Progenitor cell of endocrine pancreas (in vitro differentiated cells): Measurements from ENCODE around the gene TTC27. TPM values are rescaled to one million over a fixed set of nuclear protein-coding genes. Genes with fewer than 3 reads are reported as not detected.

Source experiments
- DNase-seq: peaks from one replicate; pipeline ENCODE4 v3.0.0; 2021; ENCODE audit warnings: low spot score; ENCODE audit not compliant: unreplicated experiment
- H3K27ac Mint-ChIP-seq: 2 replicates; pipeline ENCODE4 v1.8.0; 2021; ENCODE audit warnings: mild to moderate bottlenecking, moderate library complexity, mixed read lengths
- H3K27me3 Mint-ChIP-seq: 2 replicates; pipeline ENCODE4 v1.8.0; 2021; ENCODE audit warnings: mixed read lengths
- H3K36me3 Mint-ChIP-seq: 2 replicates; pipeline ENCODE4 v1.8.0; 2022; ENCODE audit warnings: mixed read lengths; ENCODE audit not compliant: insufficient read depth
- H3K4me1 Mint-ChIP-seq: 2 replicates; pipeline ENCODE4 v1.8.0; 2021; ENCODE audit warnings: low read depth, mixed read lengths
- H3K4me3 Mint-ChIP-seq: 2 replicates; pipeline ENCODE4 v1.8.0; 2021; ENCODE audit warnings: low read depth, mild to moderate bottlenecking, moderate library complexity, mixed read lengths
- H3K9me3 Mint-ChIP-seq: 2 replicates; pipeline ENCODE4 v1.8.0; 2021; ENCODE audit warnings: low read depth, mixed read lengths
- total RNA-seq: library from RNA; stranded (reverse); gene quantifications from 2 replicates; pipeline ENCODE4 v1.2.1, GENCODE V29; 2021
- TF ChIP-seq, protein P1 (sequence below): fragments of 200-600 bp; sonication (generic); IDR thresholded peaks from one replicate; pipeline ENCODE4 v1.5.0; 2021; ENCODE audit warnings: antibody characterized with exemption, mild to moderate bottlenecking; ENCODE audit not compliant: unreplicated experiment

TTC27 gene
- total RNA-seq, 1 donor from 2014 or later: 20.5 TPM

DNA sequence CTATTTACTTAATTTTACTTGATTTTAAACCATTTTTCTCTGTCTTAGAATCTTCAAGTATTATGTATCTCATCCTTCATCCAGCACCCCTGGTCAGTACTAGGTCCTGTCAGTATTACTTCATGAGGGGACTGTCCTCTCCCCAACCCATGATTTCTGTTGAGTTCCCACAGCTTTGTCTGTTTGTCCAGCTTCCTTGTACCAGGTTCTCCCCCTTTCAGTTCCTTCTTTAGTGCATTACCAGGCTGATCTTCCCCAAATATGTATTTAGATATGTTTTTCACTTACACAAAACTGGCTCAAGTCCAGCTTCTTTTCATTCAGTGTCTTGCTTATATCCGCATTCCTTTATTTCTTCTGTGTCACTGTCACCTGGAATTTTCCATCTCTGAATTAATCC lies 13.8 kb upstream of the TTC27 start:
- no peaks in the 10 kb centered on the region for H3K9me3 Mint-ChIP-seq
- peaks cover 29% of the 10 kb centered on the region for H3K36me3 Mint-ChIP-seq
- peaks cover 15% of the 10 kb centered on the region for H3K4me1 Mint-ChIP-seq
- H3K27me3 Mint-ChIP-seq: no peaks in the 10 kb centered on the region
- no peak overlapping the region for H3K4me3 Mint-ChIP-seq
- no peak overlapping the region for H3K27ac Mint-ChIP-seq
- TF ChIP-seq, protein P1, sequence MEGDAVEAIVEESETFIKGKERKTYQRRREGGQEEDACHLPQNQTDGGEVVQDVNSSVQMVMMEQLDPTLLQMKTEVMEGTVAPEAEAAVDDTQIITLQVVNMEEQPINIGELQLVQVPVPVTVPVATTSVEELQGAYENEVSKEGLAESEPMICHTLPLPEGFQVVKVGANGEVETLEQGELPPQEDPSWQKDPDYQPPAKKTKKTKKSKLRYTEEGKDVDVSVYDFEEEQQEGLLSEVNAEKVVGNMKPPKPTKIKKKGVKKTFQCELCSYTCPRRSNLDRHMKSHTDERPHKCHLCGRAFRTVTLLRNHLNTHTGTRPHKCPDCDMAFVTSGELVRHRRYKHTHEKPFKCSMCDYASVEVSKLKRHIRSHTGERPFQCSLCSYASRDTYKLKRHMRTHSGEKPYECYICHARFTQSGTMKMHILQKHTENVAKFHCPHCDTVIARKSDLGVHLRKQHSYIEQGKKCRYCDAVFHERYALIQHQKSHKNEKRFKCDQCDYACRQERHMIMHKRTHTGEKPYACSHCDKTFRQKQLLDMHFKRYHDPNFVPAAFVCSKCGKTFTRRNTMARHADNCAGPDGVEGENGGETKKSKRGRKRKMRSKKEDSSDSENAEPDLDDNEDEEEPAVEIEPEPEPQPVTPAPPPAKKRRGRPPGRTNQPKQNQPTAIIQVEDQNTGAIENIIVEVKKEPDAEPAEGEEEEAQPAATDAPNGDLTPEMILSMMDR: no peak
- no peak for DNase-seq

DNA sequence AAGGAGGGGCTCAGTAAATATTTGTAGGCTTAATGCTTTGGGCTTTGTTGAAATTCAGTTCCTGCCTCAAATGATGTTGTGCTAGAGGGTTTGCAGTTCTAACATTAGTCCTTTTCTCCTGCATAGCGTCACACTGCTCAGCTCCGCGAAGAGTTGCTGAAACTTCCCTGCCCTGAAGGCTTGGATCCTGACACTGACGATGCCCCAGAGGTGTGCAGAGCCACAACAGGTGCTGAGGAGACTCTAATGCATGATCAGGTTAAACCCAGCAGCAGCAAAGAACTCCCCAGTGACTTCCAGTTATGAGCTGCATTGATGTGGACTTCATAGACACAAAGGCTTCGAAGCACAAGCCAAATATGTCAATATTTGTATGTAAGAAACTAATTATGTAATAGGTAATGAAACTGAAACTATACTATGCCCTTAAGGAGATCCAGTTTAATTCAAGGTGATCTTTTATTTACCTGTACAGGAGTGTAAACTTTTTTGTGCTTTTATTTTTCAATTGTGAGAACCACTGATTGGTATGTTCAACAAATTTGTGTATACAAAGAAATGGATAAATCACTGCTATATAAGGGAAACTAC lies 10.2 kb upstream of the TTC27 start:
- Mint-ChIP-seq H3K27ac (peak overlapping the region; percentile 89), H3K4me1 (peaks cover 9% of the 10 kb centered on the region), H3K27me3 (no peaks in the 10 kb centered on the region), H3K36me3 (peaks cover 20% of the 10 kb centered on the region), H3K9me3 (no peaks in the 10 kb centered on the region), H3K4me3 (no peak overlapping the region)
- TF ChIP-seq, protein P1: no peak
- DNase-seq: no peak

DNA sequence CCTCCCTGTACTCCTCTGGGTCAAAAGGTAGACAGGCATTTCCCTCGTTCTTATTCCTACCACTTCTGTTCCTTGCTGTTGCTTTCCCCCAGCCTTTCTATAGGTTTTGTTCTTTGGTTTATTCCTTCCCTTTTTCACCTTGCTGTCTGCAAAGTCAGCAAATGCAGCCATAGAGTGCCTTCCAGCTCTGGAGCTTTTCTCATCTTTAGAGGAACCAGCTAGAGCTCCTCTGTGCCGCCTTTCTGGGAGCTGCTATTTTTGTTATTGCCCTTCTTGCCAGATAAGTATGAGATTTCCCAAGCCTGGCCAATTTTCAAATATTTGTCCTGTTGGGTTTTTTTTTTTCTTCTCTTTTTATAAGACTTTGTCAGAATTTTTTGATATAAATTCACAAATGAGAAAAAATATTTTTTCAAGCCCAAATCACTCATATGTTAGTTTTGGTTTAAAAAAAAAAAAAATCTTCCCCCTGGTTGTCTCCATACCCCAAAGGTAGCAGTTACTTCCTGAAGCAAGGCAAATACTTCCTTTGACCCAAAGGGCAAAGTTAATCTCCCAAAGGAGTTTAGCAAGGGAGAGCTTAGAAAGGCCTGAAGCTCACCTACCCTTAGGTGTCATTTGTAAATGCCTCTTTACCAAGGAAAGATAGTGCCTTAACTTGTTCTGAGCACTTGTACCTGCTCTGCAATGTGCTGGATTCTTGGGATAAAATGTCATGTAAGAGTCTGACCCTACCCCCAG lies 5.1 kb upstream of the TTC27 start:
- H3K4me3 Mint-ChIP-seq: no peak overlapping the region
- DNase-seq: no peak
- peaks cover 7% of the 10 kb centered on the region for H3K36me3 Mint-ChIP-seq
- no peaks in the 10 kb centered on the region for H3K9me3 Mint-ChIP-seq
- peak overlapping the region; percentile 21 for H3K27ac Mint-ChIP-seq
- peaks cover 8% of the 10 kb centered on the region for H3K4me1 Mint-ChIP-seq
- peaks cover 13% of the 10 kb centered on the region for H3K27me3 Mint-ChIP-seq
- TF ChIP-seq, protein P1: no peak

- Mint-ChIP-seq H3K27ac (no peak overlapping the region), H3K36me3 (peaks cover 7% of the 10 kb centered on the region), H3K4me1 (peaks cover 7% of the 10 kb centered on the region), H3K4me3 (no peak overlapping the region), H3K27me3 (peaks cover 13% of the 10 kb centered on the region), H3K9me3 (no peaks in the 10 kb centered on the region)
- DNase-seq: no peak
- TF ChIP-seq, protein P1: no peak
These were observed 4.5 kb upstream of the TTC27 start for GRCh38 chr2:32623311-32623706.

- TF ChIP-seq, protein P1: no peak
- Mint-ChIP-seq H3K27me3 (peaks cover 13% of the 10 kb centered on the region), H3K36me3 (peaks cover 7% of the 10 kb centered on the region), H3K4me3 (no peak overlapping the region), H3K9me3 (no peaks in the 10 kb centered on the region), H3K4me1 (peaks cover 9% of the 10 kb centered on the region), H3K27ac (no peak overlapping the region)
- no peak for DNase-seq
These were observed 3.0 kb upstream of the TTC27 start for GRCh38 chr2:32624812-32625211.
